AG09319 (cell line): ENCODE measurements around the gene SPACA4.

ENCODE experiments used
- DNase-seq: peaks from one replicate; pipeline ENCODE4 v3.0.0-alpha.2; 2010; ENCODE audit warnings: low read depth; ENCODE audit errors: extremely low read depth
- CTCF ChIP-seq: IDR thresholded peaks from 2 replicates; pipeline ENCODE4 v1.5.1; 2011; ENCODE audit warnings: low read depth, mild to moderate bottlenecking, inconsistent platforms, low read length, moderate library complexity

Gene SPACA4

GRCh38 chr19:48615231-48616040 lies 8.9 kb downstream of the SPACA4 start:
- TF ChIP-seq CTCF: no peak
- DNase-seq: no peak

GRCh38 chr19:48616041-48616436 lies 9.5 kb downstream of the SPACA4 start:
- no peak for TF ChIP-seq CTCF
- DNase-seq: no peak

GRCh38 chr19:48616491-48617056 lies 10.0 kb downstream of the SPACA4 start:
- DNase-seq: no peak
- TF ChIP-seq CTCF: no peak

- DNase-seq: no peak
- no peak for TF ChIP-seq CTCF
Observed at GRCh38 chr19:48617146-48617937, 10.8 kb downstream of the SPACA4 start.

GRCh38 chr19:48618278-48618915 lies 11.9 kb downstream of the SPACA4 start:
- no peak for DNase-seq
- TF ChIP-seq CTCF: no peak

- no peak for TF ChIP-seq CTCF
- peak; percentile 99 for DNase-seq
Observed at GRCh38 chr19:48618916-48619691, 12.6 kb downstream of the SPACA4 start, which contains the start of the genes RPL18 and SPHK2. RPL18 (minus strand) TSS chr19:48619178; CDS start chr19:48619143, 35 bp downstream. SPHK2 (plus strand) TSS chr19:48619506; CDS start chr19:48620515, 1,009 bp downstream.
